ENCODE measurements around the gene TTC28.

TTC28 gene

DNA sequence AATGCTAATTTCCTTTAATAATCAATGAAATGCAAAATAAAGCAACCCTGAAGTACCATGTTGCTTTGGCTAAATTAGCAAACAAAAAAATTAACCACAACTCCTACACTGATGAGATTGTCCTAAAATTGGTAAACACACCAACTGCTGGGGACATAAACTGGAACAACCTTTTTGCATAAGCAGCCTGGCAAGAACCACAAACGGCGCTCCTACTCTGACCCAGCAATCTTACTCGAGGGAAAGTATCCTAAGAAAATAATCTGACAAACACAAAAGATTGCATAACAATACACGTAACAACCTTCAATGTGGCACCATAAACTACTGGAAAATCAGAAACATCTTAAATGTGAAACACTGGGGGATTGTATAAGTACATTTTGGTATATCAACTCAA is 570.8 kb downstream of the TTC28 start:
- Histone ChIP-seq H3K4me3 (ENCODE audit: insufficient read depth, low read depth, low read length) (no peak overlapping the region), H3K27me3 (ENCODE audit: control insufficient read depth, insufficient read depth, low read length, poor library complexity, severe bottlenecking) (no peaks in the 10 kb centered on the region), H3K4me1 (ENCODE audit: control insufficient read depth, insufficient read depth, low read length) (peaks cover 23% of the 10 kb centered on the region), H3K36me3 (ENCODE audit: control insufficient read depth, insufficient read depth, low read length) (peaks cover 6% of the 10 kb centered on the region), H3K9me3 (ENCODE audit: control insufficient read depth, low read length) (no peaks in the 10 kb centered on the region), H3K27ac (ENCODE audit: insufficient read depth, low read depth, low read length, poor library complexity, severe bottlenecking) (no peak overlapping the region)
- WGBS, 2 experiments = 92 to 97% methylated on average over 3 to 4 of the region's 4 CpGs

DNA sequence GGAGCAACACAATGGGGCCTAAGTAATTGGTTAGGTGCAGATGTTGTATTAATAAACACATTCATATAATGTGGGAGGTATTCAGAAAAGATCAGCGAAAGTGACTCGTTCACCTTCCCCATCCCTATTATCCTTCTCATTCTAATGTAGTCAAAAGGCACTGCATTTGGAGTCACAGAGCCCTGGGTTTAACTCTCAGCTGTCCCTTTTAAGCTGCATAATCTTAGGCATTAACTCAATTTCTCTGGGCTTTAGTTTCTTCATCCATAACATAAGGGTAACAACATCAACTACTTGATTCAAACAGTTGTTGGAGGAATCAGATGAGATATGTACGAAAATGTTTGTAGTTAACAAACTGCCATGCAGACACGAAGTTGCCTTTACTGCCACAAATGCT is 573.0 kb downstream of the TTC28 start:
- Histone ChIP-seq H3K4me3 (ENCODE audit: insufficient read depth, low read depth, low read length) (no peak overlapping the region), H3K4me1 (ENCODE audit: control insufficient read depth, insufficient read depth, low read length) (peaks cover 7% of the 10 kb centered on the region), H3K27me3 (ENCODE audit: control insufficient read depth, insufficient read depth, low read length, poor library complexity, severe bottlenecking) (no peaks in the 10 kb centered on the region), H3K36me3 (ENCODE audit: control insufficient read depth, insufficient read depth, low read length) (peaks cover 6% of the 10 kb centered on the region), H3K9me3 (ENCODE audit: control insufficient read depth, low read length) (no peaks in the 10 kb centered on the region), H3K27ac (ENCODE audit: insufficient read depth, low read depth, low read length, poor library complexity, severe bottlenecking) (no peak overlapping the region)
- WGBS, 2 experiments = 88 to 93% methylated on average over 4 of the region's 4 CpGs

DNA sequence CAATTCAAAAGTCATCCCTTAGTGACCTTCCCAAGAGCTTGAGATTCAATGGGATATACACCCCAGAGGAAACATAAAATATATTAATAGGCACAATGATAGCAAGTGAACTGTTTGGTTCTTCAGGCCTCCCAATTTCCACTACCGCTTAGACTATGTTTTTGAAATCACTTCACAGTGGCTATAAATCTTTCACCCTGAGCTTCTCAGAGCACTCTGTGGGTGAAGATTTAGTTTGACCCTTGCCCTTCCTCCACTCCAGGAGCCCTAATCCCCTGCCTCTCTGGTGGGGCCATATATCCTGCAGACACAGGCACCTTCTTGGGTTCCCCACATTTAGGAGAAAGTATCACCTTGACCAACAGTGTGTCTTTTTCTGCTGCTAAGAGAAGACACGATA is 573.7 kb downstream of the TTC28 start:
- H3K9me3 ChIP-seq (ENCODE audit: control insufficient read depth, low read length) = no peaks in the 10 kb centered on the region
- peaks cover 6% of the 10 kb centered on the region for H3K36me3 ChIP-seq (ENCODE audit: control insufficient read depth, insufficient read depth, low read length)
- H3K27me3 ChIP-seq (ENCODE audit: control insufficient read depth, insufficient read depth, low read length, poor library complexity, severe bottlenecking) = no peaks in the 10 kb centered on the region
- 92 to 96% methylated on average over 2 of the region's 2 CpGs for WGBS, 2 experiments
- no peak overlapping the region for H3K27ac ChIP-seq (ENCODE audit: insufficient read depth, low read depth, low read length, poor library complexity, severe bottlenecking)
- no peak overlapping the region for H3K4me3 ChIP-seq (ENCODE audit: insufficient read depth, low read depth, low read length)
- H3K4me1 ChIP-seq (ENCODE audit: control insufficient read depth, insufficient read depth, low read length) = peaks cover under 1% of the 10 kb centered on the region

DNA sequence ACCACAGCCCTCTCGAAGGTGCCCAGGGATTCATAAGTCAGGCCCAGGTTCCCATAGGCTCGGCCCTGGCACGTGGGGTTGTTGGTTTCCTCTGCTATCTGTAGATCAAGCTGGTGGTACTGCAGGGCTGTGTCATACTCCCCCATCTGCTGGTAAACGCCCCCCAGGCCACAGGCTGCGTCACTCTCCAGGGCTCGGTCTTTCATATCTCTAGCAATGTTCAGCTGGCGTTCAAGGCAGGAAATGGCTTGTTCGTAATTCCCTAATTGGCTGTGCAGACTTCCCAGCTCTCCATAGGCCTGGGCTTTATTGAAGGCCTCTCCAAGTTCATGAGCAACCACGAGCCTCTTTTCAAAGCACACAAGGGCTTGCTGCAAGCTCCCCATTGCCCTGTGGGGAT is 574.2 kb downstream of the TTC28 start:
- WGBS, 2 experiments = 96 to 97% methylated on average over 9 of the region's 9 CpGs
- no peaks in the 10 kb centered on the region for H3K4me1 ChIP-seq (ENCODE audit: control insufficient read depth, insufficient read depth, low read length)
- no peak overlapping the region for H3K4me3 ChIP-seq (ENCODE audit: insufficient read depth, low read depth, low read length)
- H3K9me3 ChIP-seq (ENCODE audit: control insufficient read depth, low read length) = no peaks in the 10 kb centered on the region
- H3K27ac ChIP-seq (ENCODE audit: insufficient read depth, low read depth, low read length, poor library complexity, severe bottlenecking) = no peak overlapping the region
- H3K27me3 ChIP-seq (ENCODE audit: control insufficient read depth, insufficient read depth, low read length, poor library complexity, severe bottlenecking) = no peaks in the 10 kb centered on the region
- peaks cover 6% of the 10 kb centered on the region for H3K36me3 ChIP-seq (ENCODE audit: control insufficient read depth, insufficient read depth, low read length)

DNA sequence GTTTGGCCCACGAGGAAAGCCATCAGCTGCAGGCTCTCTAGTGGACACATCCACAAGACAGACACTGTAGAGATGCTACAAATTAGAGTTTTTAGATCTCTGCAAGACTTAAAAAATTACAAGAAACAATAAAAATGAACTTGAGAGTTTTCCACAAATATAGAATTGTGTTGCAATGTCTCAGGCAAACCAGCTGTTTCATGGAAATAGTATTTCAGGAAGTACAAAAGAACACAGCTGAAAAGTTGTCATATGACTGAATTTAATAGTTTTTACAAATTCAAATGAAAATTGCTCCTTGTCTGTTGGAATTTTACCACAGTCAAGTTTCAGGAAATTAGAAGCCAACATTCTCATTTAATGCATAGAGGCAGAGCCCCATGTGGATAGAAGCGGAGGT is 576.0 kb downstream of the TTC28 start:
- Histone ChIP-seq H3K4me3 (ENCODE audit: insufficient read depth, low read depth, low read length) (no peak overlapping the region), H3K9me3 (ENCODE audit: control insufficient read depth, low read length) (no peaks in the 10 kb centered on the region), H3K27me3 (ENCODE audit: control insufficient read depth, insufficient read depth, low read length, poor library complexity, severe bottlenecking) (no peaks in the 10 kb centered on the region), H3K4me1 (ENCODE audit: control insufficient read depth, insufficient read depth, low read length) (no peaks in the 10 kb centered on the region), H3K36me3 (ENCODE audit: control insufficient read depth, insufficient read depth, low read length) (peaks cover 6% of the 10 kb centered on the region), H3K27ac (ENCODE audit: insufficient read depth, low read depth, low read length, poor library complexity, severe bottlenecking) (no peak overlapping the region)
- 95 to 97% methylated on average over 2 of the region's 2 CpGs for WGBS, 2 experiments

DNA sequence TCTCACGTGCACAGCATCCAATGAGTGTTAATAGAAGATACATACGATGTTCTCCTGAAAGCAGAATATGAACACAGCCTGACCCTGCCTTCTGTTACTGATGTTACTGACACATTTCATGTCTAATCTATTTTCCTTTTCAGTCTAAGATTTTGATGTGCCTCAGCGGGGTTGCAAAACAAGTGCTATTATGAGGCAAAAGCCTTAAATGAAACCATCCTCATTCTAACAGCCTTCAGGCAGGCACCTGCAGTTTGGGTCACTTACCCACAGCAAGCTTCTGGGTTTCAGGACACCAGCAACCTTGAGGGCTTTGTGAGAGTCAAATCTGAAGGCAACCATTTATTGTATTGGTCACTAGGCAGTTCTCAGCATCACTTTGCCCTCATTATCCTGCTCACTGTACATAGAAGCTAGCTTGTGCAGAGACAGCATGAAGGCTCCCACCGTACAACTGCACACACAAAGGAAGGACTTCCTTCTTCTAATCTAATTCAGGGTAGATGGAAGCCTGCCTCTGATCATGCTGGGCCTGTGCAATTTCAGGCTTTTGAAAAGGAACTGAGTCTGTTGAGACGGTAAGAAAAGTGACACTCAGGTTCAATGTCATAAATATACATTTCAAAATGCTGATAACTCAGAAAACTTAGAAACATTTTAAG is 577.4 kb downstream of the TTC28 start:
- peaks cover 11% of the 10 kb centered on the region for H3K36me3 ChIP-seq (ENCODE audit: control insufficient read depth, insufficient read depth, low read length)
- H3K4me3 ChIP-seq (ENCODE audit: insufficient read depth, low read depth, low read length) = no peak overlapping the region
- H3K4me1 ChIP-seq (ENCODE audit: control insufficient read depth, insufficient read depth, low read length) = no peaks in the 10 kb centered on the region
- no peaks in the 10 kb centered on the region for H3K27me3 ChIP-seq (ENCODE audit: control insufficient read depth, insufficient read depth, low read length, poor library complexity, severe bottlenecking)
- WGBS, 2 experiments = 97% methylated on average over 5 of the region's 5 CpGs
- no peaks in the 10 kb centered on the region for H3K9me3 ChIP-seq (ENCODE audit: control insufficient read depth, low read length)
- H3K27ac ChIP-seq (ENCODE audit: insufficient read depth, low read depth, low read length, poor library complexity, severe bottlenecking) = no peak overlapping the region

DNA sequence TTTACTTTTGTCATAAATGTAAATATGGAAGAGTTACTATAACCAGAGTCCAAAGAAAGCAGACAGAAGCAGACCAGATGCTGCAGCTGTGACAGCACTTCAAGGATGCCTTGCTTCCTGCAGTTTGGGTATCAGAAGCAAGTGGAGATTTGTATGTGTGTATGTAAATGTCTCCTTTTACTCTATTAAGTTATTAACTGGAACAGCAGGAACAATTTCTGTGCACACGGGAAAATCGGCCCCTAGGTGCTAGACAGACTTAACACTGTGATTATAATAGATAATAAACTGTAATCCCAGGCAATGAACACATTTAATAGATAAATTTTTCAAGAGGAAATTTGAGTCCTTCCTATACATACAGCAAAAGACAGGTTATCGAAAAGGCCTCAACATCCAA is 582.0 kb downstream of the TTC28 start:
- Histone ChIP-seq H3K36me3 (ENCODE audit: control insufficient read depth, insufficient read depth, low read length) (peaks cover 5% of the 10 kb centered on the region), H3K9me3 (ENCODE audit: control insufficient read depth, low read length) (no peaks in the 10 kb centered on the region), H3K4me1 (ENCODE audit: control insufficient read depth, insufficient read depth, low read length) (no peaks in the 10 kb centered on the region), H3K27ac (ENCODE audit: insufficient read depth, low read depth, low read length, poor library complexity, severe bottlenecking) (no peak overlapping the region), H3K4me3 (ENCODE audit: insufficient read depth, low read depth, low read length) (no peak overlapping the region), H3K27me3 (ENCODE audit: control insufficient read depth, insufficient read depth, low read length, poor library complexity, severe bottlenecking) (no peaks in the 10 kb centered on the region)
- WGBS, 2 experiments = 100% methylated on average over 1 of the region's 3 CpGs

DNA sequence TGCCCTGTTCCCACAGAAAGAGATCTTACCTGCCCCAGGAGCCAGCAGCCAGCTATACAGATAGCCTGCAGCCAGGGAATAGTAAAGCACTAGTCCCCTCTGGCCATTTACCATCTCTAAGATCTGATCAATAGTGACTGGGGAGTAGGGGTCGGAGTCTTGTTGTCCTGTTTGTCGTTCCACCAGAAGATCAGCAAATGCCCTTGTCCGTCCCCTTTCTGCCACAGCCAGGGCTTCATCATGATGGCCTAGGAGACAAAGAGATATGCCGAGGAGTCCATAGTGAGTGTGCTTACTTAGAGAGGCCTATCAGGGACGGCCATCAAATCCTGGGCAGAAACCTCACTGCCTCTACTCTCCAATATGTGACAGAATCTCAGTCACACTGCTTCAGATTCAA is 583.5 kb downstream of the TTC28 start:
- WGBS, 2 experiments = 93 to 94% methylated on average over 5 of the region's 5 CpGs
- Histone ChIP-seq H3K36me3 (ENCODE audit: control insufficient read depth, insufficient read depth, low read length) (peaks cover 5% of the 10 kb centered on the region), H3K9me3 (ENCODE audit: control insufficient read depth, low read length) (no peaks in the 10 kb centered on the region), H3K27me3 (ENCODE audit: control insufficient read depth, insufficient read depth, low read length, poor library complexity, severe bottlenecking) (no peaks in the 10 kb centered on the region), H3K27ac (ENCODE audit: insufficient read depth, low read depth, low read length, poor library complexity, severe bottlenecking) (no peak overlapping the region), H3K4me3 (ENCODE audit: insufficient read depth, low read depth, low read length) (no peak overlapping the region), H3K4me1 (ENCODE audit: control insufficient read depth, insufficient read depth, low read length) (no peaks in the 10 kb centered on the region)

DNA sequence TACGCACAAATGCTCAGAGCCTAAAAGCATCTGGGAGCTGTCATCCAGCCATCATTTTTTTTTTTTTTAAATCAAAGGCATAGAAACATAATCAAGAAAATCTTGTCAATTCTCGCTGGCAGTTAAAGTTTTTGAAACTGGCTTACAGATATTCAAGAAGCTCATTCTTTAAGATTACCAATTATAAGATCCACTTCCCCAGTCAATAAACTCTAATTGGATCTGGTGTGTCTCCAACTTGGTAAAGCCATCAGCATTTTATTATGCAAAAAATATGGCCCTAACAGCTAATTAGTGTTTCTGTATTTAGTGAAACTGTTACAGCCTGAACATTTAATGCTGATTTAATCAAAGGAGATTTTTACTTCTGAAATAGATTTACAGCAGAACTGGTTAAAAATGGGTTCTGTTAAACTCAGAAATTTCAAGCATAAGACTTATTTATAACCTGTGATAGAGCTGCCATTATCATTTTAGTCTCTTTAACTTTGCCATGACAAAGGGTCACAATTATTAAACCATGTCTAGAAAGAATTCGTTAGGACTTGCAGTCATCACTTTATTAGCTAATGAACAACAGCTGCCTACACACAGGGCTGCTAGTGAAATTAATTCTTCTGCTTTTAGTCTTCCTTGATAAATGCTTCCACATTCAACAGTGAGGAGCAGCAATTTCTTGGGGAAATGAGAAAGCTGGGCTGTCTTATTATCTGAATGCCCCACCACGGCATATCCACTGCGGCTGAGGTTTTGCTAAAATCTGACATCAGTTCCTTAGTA is 584.1 kb downstream of the TTC28 start:
- Histone ChIP-seq H3K9me3 (ENCODE audit: control insufficient read depth, low read length) (no peaks in the 10 kb centered on the region), H3K27me3 (ENCODE audit: control insufficient read depth, insufficient read depth, low read length, poor library complexity, severe bottlenecking) (no peaks in the 10 kb centered on the region), H3K4me3 (ENCODE audit: insufficient read depth, low read depth, low read length) (no peak overlapping the region), H3K4me1 (ENCODE audit: control insufficient read depth, insufficient read depth, low read length) (no peaks in the 10 kb centered on the region), H3K27ac (ENCODE audit: insufficient read depth, low read depth, low read length, poor library complexity, severe bottlenecking) (no peak overlapping the region), H3K36me3 (ENCODE audit: control insufficient read depth, insufficient read depth, low read length) (peaks cover 5% of the 10 kb centered on the region)
- 96% methylated on average over 5 of the region's 5 CpGs for WGBS, 2 experiments

DNA sequence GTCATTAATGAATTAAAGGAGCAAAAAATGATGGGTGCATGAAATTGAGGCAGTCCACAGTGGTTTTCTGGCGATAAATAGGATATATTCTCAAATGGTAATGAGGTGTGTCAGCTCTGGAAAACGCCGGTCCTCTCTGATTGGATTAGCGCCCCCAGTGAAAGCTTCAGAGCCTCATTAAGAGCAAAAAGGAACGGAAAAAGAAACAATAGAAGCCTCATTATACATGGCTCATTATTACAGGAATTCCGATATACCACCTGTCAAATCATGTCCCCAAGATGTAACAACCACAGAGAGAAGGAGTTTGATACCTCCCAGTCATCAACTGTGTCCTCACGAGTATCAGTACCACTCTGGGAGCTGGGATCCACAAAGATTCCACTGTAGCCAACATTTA is 584.9 kb downstream of the TTC28 start:
- Histone ChIP-seq H3K4me1 (ENCODE audit: control insufficient read depth, insufficient read depth, low read length) (no peaks in the 10 kb centered on the region), H3K4me3 (ENCODE audit: insufficient read depth, low read depth, low read length) (no peak overlapping the region), H3K9me3 (ENCODE audit: control insufficient read depth, low read length) (no peaks in the 10 kb centered on the region), H3K27me3 (ENCODE audit: control insufficient read depth, insufficient read depth, low read length, poor library complexity, severe bottlenecking) (no peaks in the 10 kb centered on the region), H3K36me3 (ENCODE audit: control insufficient read depth, insufficient read depth, low read length) (peaks cover 5% of the 10 kb centered on the region), H3K27ac (ENCODE audit: insufficient read depth, low read depth, low read length, poor library complexity, severe bottlenecking) (no peak overlapping the region)
- 84 to 89% methylated on average over 7 of the region's 7 CpGs for WGBS, 2 experiments

All from ectodermal cell (in vitro differentiated cells).